Measurements from ENCODE around the gene NECTIN2.

DNA sequence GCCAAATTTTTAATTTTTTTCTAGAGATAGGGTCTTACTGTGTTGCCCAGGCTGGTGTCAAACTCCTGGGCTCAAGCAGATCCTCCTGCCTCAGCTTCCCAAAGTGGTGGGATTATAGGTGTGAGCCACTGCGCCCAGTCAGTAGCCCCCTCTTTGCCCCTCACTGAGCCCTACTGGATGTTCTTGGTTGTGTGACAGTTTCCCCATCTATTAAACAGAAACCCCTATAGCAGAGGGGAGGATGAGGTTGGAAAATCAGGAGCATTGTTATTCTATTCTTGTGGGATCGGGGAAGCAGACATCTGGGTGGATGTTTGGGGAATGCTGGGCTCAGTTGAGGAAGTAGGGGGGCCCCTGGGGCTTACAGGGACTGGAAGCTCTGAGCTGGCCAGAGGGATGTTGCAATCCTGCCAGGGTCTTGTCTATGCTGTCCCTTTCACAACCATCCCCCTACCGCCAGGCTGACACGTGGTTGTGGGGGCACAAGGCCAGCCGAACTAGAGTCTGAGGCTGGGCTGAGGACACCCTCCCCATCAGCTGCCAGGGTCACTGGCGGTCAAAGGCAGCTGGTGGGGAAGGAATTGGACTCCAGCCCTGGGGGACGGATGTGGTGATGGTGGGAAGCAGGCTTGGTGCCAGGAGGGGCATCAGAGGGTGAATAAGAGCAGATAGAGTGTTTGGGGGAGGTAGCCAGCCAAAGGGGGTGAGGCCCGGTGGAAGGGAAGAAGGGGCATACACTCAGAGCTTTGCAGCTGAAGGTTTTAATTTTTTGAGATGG lies 79.2 kb downstream of the NECTIN2 start:
- no peak for TF ChIP-seq POLR2AphosphoS5 (IDR thresholded peaks at IDR 0.05; ENCODE audit: borderline replicate concordance, low read depth, low read length)
- no peak for TF ChIP-seq FOXP2 (optimal IDR thresholded peaks at IDR 0.05; ENCODE audit: control extremely low read depth, extremely low read length, insufficient read depth)

Data from SK-N-MC (cell line).